Endometrial microvascular endothelial cells (primary cell): ENCODE measurements around the gene TOGARAM1. TPM values are rescaled to one million over a fixed set of nuclear protein-coding genes. Genes with fewer than 3 reads are reported as not detected.
"Not testable (repeated sequence)": the region's sequence is repeated elsewhere in the genome, so short reads cannot be mapped to it uniquely, and the experiment has no call there.

ENCODE experiments used
- in situ Hi-C: cut with HindIII; loops from 2 replicates; pipeline ENCODE4 v1.10.0; 2017; ENCODE audit warnings: low sequenced_read_pairs, low pct_unique_long_range_greater_than_20kb; ENCODE audit errors: inconsistent ontology term
- total RNA-seq: library from RNA; depleted of rRNA; stranded (reverse); fragments of >200 nt; gene quantifications from one replicate; pipeline ENCODE4 v1.2.3, GENCODE V29; 2015; ENCODE audit errors: inconsistent ontology term

TOGARAM1 gene
- total RNA-seq, 1 donor from 2014 or later, result 7.8 TPM

GRCh38 chr14:45080416-45080968 lies 118.5 kb downstream of the TOGARAM1 start:
- in situ Hi-C loops, result not testable (repeated sequence)

- in situ Hi-C loops, result not testable (repeated sequence)
Observed at GRCh38 chr14:45081096-45081495, 119.1 kb downstream of the TOGARAM1 start.

GRCh38 chr14:45082420-45082819 lies 120.4 kb downstream of the TOGARAM1 start:
- in situ Hi-C loops, result no loop called here

- in situ Hi-C loops, result no loop called here
Observed at GRCh38 chr14:45083617-45083975, 121.6 kb downstream of the TOGARAM1 start.

GRCh38 chr14:45083976-45084722 lies 122.2 kb downstream of the TOGARAM1 start, which contains the start of gene PRPF39:
TSS of gene PRPF39 (plus strand) at chr14:45084116. CDS start at chr14:45095240, 11,124 bp downstream.
- in situ Hi-C loops, result no loop called here

- in situ Hi-C loops, result no loop called here
Observed at GRCh38 chr14:45084946-45085346, 123.0 kb downstream of the TOGARAM1 start.

- in situ Hi-C loops, result no loop called here
Observed at GRCh38 chr14:45089813-45090212, 127.8 kb downstream of the TOGARAM1 start.

- in situ Hi-C loops, result no loop called here
Observed at GRCh38 chr14:45091710-45092109, 129.7 kb downstream of the TOGARAM1 start.

- in situ Hi-C loops, result no loop called here
Observed at GRCh38 chr14:45094275-45094674, 132.3 kb downstream of the TOGARAM1 start.

- in situ Hi-C loops, result no loop called here
Observed at GRCh38 chr14:45095143-45095542, 133.2 kb downstream of the TOGARAM1 start.

- in situ Hi-C loops, result no loop called here
Observed at GRCh38 chr14:45096218-45096617, 134.2 kb downstream of the TOGARAM1 start.

GRCh38 chr14:45103806-45104205 lies 141.8 kb downstream of the TOGARAM1 start:
- in situ Hi-C loops, result no loop called here

- in situ Hi-C loops, result no loop called here
Observed at GRCh38 chr14:45104561-45104960, 142.6 kb downstream of the TOGARAM1 start.

GRCh38 chr14:45112896-45113781 lies 151.1 kb downstream of the TOGARAM1 start:
- in situ Hi-C loops, result no loop called here

- in situ Hi-C loops, result no loop called here
Observed at GRCh38 chr14:45114327-45114726, 152.3 kb downstream of the TOGARAM1 start.

GRCh38 chr14:45118594-45118993 lies 156.6 kb downstream of the TOGARAM1 start:
- in situ Hi-C loops, result no loop called here

- in situ Hi-C loops, result no loop called here
Observed at GRCh38 chr14:45120096-45120495, 158.1 kb downstream of the TOGARAM1 start.

- in situ Hi-C loops, result no loop called here
Observed at GRCh38 chr14:45123271-45123670, 161.3 kb downstream of the TOGARAM1 start.
